GM18498 (cell line): ENCODE data around the gene ABCF2.

Experiments
- ATAC-seq: cut with Tn5 transposase; IDR thresholded peaks from one replicate; pipeline ENCODE4 v1.9.1; 2021; ENCODE audit warnings: mild to moderate bottlenecking, moderate library complexity; ENCODE audit not compliant: unreplicated experiment

The ABCF2 gene

GRCh38 chr7:151252961-151253711 lies 26.1 kb upstream of the ABCF2 start:
- ATAC-seq = no peak

DNA sequence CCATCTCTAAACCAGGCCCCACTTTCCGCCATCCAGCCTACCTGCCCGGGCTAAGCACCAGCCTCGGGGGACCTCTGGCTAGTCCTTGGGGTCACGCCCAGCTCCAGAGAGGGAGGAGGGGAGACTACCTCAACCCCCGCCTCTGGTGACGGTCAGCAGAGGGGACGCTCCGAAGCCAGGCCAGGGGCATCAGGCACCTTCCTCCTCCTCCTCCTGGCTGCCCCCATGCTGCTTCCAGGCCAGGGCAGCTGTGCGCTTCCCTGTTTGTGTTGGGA lies 25.5 kb upstream of the ABCF2 start:
- no peak for ATAC-seq

DNA sequence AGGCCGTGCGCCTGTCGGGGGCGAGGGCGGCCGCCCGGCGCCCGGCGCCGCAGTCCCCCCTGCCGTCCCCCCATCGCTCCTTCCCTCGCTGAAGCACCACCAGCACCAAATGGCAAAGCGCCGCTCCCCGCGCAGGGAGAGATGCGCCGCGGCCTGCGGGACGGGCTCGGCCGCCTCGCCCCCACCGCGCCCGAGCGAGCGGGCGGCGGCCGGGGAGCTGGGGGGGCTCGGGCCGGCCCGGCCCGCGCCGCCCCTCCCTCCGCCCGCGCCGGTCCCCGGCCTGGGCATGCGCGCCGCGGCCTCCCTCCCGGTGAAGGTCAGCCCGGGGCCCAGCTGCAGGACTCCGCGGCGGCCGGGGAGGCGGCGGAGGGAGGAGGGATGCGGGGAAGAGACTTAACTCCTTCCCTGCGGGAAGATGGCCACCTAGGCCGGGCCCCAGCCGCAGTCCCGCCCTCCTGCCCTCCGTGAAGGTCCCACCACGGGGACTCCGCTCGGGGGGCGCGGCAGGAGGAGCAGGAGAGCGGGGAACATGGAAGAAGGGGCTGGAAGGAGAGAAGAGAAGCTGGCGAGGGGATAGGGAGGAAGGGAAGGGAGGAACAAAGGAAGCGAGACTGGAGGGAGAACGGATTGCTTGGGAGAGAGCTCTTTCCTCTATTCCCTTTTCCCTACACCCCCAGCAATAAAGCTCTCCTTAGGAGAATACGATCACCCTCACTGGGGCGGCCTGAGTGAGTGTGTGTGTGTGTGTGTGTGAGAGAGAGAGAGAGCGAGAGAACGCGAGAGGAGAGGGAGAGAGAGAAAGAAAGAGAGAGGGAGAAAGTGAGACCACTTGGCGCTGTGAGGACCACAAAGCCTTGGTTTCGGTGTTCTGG lies 24.9 kb upstream of the ABCF2 start:
- no peak for ATAC-seq

GRCh38 chr7:151251328-151251688 lies 24.3 kb upstream of the ABCF2 start:
- ATAC-seq = no peak

DNA sequence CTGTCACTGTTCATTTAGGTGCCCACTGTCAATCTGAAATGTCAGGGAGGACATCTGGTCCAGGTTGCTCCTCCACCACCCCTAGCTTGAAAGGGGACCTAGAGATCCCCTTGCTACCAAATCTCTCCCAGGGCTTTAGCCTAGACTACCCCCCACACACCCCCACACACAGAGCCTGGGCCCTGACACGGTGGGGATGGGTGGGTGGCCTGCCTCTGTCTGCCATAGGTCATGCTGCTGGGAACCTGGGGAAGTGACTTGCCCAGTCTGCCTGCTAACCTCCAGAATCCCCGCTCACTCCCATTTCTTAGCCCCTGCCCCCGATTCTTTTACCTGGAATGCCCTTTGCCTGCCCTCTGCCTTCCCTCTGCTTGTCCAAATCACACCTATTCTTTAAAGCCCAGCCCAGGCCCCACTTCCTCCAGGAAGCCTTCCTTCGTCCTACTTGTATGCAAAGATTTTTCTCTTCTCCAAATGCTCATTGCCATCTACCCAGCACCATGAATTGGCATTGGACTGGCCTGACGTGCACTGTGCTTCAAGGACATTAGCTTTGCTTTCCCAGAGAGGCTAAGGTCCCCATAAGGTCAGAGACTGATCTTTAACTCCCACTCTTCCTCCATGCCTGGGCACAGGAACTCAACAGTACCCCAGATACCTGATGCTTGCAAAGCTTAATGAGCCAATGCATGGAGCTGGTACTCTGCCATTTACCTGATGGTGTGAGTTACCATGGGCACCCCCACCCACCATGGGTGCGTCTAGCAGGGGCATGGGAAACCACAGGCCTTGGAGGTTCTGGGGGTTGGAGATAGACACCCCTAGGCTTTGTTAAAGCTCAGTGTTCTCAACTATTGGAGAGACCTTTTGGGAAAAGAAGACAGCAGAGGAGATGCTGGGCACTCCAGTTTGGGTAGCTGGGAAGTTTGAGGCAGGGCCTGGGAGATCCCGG lies 23.5 kb upstream of the ABCF2 start:
- no peak for ATAC-seq

GRCh38 chr7:151249732-151250072 lies 22.7 kb upstream of the ABCF2 start:
- no peak for ATAC-seq

DNA sequence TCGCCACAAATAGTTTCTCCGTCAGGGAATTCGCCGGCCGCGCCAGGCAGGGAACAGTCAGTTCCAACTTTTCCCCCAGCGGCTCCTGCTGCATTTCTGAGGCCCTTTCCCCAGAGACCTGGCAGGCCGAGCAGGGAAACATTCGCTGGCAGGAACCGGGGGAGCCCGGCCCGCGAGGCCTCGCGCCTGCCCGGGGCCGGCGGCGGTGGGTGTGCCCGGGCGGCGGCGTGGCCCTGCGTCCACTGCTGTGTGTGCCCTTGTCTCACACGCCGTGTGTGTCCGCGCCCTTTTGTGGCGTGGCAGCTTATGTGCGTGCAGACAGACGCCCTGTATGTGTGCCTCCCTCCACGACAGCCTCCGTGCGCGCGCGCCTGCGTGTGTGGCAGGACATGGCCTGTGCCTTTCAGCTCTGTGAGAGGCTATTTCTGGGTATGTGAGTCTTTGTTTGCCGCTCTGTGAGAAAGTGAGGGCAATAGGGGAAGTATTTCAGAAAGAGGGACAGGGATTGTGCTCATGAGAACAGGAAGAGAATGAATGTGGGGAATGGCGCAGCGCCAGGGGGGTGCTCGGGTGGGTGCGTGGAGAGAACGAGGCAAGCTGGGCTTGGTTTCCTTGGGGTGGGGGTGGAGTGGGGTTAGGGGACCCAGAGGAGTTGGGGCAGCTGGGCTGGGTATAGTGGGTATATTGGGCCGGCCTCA lies 22.2 kb upstream of the ABCF2 start:
- ATAC-seq = peak; percentile 27

DNA sequence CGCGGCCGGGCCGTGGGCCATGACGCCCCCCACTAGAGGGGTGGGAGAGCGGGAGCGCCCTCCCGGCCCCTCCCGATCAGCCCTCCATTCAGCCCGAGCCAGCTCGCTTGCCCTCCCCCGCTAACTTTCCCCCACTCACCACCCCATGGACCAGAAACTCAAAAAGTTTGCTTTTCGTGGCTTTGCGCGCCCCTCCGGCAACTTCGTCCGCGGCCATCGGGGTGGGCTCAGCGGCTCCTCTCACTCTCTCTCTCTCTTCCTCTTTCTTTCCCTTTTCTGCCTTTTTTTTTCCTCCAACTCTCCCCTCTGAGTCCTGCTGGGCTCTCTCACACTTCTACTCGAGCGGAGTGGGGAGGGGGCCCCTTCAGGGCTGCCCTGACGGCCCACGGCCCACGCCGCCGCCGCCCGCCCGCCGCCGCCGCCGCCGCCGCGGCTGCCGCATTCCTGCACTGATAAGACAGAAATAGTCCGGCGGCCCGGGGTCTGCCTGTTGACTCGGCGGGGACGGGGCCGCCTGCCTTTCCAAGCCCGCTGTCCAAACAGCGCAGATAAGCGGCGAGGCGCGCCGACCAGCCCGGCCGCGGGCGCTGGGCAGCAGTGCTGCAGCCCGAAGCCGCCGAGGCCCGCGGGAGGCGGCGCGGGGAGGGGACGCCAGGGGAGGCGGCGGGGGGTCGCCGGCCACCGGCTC lies 21.5 kb upstream of the ABCF2 start, which contains the start of gene SMARCD3:
SMARCD3 (minus strand) TSS at position 349 of the 688 bp plus-strand sequence; CDS start at position 217, 132 bp downstream.
- ATAC-seq = no peak

DNA sequence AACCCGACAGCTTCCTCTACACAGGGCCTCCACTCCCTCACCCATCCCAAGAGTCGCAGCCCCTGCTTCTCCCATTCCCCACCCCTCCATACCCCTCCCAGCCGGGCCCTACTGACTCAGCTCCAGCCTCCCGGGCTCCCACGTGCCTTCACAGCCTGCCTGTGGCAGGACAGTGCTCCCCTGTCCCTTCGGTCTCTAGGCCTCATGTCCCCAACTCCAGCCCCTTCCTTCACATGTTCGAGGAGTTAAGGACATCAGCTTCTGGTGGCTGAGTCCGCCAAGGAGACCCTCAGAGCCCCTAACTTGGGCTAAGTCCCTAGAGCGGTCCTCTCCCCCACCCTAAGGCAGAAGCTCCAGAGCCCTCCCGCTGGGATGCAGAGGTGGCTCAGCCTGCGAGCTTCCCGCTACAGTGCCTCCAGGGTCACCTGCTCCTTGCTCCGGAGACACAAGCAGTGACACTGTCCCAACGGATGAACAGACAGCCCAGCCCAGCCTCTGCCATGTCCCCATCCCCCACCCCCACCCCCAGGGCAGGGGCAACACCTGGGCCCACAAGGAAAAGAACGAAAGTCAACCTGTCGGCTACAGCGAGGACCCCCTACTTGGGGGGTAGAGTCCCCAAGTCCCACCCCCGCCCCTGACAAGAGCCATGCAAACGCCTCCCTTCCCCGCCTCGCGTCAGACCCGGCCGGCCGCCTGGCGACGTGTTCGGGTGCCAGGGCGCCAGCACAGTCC lies 20.8 kb upstream of the ABCF2 start:
- no peak for ATAC-seq

DNA sequence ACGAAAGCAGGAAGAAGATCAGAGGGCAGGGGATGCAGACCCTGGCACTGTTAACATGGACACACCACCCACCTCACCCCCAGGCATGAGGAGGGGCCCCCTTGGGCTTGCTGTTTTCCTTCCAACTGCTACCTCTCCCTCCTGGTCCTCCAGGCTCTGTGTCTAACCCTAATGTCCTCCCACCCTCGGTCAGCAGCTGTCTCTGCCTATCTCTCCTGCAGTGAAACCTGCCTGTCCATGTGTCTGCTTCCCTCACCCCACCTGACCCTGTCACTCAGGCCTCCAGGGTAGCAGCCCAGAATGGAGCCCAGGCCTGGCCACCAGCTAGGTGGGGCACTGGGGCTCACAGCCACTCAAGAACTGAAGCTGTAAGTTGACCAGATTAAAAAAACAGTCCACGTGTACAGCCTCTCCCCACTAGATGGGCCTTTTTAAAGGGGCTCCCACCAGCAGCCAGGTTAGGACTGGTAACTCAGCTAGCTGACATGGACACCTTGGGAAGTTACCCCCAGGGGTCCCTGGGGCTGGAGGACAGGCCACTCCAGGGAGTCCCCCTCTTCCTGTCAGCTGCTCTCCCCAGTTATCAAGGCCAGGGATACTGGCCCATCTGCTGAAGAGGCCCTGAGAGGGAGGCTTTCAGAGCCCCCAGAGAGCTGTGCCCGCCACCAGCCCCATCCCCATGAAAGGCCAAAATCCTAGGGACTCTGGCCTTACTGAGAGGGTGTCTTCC lies 20.0 kb upstream of the ABCF2 start:
- no peak for ATAC-seq

DNA sequence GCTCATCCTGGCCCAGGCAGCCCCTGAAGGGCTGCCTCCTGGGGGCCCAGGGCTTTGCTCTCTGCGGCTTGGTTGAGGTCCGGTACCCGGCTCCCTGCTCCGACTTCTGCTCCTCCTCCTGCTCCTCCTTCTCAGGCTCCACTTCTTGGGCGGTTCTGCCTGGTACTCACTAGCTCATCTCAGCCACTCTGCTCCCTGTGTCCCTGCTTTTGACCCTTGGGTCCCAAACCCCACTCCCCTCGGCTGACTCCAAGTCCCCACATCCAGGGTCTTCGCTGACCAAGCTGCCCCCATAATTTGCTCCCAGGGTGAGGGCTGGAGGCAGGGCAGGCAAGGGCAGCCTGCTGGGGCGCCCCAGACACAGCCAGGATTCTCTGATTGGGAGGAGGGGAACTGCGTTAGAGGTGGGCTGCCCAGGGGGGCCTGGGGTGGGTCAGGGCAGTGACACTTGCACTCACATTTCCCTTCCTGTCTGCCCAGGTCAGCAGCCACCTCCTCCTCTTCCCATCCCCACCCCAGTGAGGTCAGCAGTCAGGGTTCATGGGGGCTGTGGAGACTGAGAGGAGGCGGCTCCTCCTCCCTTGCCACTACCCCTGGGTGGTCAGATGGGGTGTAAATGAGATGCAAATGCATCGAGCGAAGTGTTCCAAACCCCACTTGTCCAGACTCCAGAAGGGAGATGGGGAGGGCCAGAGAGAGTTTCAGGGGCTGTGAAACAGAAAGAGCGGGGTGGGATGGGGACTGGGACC lies 19.3 kb upstream of the ABCF2 start:
- no peak for ATAC-seq

GRCh38 chr7:151245360-151246101 lies 18.5 kb upstream of the ABCF2 start:
- no peak for ATAC-seq

GRCh38 chr7:151244841-151245346 lies 17.9 kb upstream of the ABCF2 start:
- no peak for ATAC-seq

DNA sequence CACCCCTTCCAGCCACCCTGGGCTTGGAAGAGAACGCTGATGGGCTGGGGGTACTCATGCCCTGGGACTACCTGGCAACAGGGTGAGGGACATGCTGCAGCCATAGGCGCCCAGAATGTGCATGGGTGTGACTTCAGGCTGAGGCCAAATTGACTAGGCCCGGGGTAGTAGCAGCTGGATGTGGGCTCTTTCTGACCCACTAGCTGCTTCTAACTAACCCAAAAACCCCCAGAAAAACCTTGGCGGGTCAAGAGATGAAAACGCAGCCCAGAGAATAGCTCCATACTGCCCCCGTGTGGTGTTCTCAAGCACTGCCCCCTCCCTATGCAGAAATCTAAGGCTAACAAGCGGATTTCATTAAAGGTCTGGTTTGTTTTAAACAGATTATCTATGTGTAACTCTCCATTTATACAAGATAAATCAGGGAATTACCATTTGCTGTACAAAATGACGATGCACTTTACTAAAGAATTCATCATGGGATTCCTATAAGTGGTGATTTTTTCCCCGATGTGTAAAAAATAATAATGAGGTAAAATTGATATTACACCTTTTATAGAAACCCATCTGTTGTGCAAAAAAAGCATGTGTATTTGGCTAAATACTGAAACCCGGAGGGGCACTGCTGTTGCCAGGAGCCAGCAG lies 17.3 kb upstream of the ABCF2 start:
- ATAC-seq = no peak

DNA sequence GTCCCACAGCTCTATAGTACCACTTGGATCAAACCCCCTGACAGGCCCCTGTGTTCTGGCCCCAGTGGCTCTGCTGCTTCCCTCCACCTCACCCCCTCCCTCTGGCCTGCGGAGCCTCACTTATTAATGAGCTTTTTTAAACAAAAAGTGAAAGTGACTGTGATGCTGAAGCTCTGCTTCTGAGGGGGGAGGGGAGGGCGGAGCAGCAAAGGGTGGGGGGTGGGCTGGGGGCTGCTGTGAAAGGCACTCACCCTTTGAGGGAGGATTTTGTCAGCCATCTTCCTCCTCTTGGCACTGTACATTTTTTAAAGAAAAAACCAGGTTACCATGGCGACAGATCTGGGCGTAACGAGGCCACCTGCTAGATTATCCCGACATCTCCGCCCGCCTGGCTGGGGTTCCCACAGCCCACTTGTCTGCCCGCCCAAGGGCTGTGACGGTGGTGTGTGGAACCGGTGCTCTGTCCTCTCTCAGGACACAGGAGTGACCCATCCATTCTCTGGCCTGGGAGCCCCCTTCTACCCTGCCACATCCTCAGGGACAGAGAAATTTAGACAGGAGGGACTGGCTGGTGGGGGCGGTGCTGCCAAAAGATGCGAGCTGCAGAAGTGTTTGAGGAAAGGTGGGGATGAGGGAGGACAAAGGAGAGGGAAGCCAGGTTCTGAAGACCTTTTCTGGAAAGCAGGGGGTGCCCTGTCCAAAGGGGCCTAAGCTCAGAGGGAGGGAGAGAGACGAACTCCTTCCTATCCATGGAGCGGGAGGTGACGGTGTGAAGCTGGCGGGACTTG lies 16.6 kb upstream of the ABCF2 start:
- ATAC-seq = no peak

DNA sequence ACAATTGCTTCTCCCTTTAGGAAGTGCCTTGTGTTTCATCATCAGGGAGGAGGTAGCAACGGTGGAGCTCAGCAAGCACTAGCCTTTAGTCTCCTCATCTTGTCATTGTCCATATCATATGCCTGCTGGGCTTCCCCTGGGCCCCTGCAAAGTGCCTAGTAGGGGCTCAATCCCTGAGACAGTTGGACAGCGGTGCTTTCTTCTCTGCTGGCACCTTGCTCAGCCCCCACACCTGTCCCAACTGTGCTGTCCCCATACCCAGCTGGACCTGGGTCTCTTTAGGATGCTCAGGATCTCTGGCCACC lies 16.0 kb upstream of the ABCF2 start:
- no peak for ATAC-seq
